Measurements from ENCODE around the gene GGA1. TPM values are rescaled to one million over a fixed set of nuclear protein-coding genes. Genes with fewer than 3 reads are reported as not detected.

Gene GGA1
- total and polyA plus RNA-seq, 2 donors (not counting 1 experiment from before 2014, with no cell fraction given): 137 to 154 TPM

DNA sequence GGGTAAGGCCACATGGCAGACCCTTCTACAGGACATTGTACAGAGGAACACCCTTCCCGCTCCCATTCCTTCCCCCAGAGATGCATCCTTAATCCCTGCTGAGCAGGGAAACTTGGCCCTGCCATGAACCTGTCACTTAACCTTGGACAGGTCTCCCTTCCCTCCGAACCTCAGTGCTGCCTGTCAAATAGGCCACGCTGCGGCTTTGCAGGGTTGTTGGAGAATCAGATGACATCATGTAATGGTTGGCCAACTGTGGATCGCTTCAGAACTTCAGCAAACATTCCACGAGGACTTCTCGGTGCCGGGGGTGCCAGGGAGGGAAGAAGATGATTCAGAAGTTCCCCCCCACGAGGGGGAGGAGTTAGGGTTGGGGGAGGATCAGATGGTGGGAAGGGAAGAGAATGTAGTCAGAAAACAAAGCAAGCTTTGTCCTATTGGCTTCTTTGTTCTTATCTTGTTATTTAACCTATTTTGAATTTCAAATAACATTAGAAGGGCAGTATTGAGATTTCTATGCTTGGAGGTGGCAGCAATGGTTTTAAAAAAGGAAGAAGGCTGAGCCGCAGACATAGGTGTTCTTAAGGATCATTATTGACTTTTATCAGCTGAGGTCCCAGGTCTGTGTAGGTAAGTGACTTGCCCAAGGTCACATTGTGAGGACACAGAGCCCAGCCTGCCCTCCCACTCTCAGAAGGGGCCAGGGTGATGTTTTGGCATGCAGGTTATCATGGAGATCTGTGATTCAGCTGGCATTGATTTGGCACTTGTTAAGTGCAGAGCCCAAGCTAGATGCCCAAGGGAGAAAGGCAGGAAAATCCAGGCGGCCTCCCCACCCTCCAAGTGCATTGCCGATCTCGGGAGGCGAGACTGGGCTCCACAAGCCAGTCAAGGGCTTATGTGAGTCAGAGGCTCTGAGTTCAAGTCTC, 45.2 kb upstream of the GGA1 start:
- ATAC-seq (ENCODE audit: low read depth) (no peak), DNase-seq (no peak)
- Histone ChIP-seq H3K27ac (ENCODE audit: low read length in 2 of 2) (no peak overlapping the region), H3K9ac (ENCODE audit: low read length) (no peak overlapping the region), H4K20me1 (ENCODE audit: control insufficient read depth, insufficient read depth, low read length, poor library complexity, severe bottlenecking) (no peaks in the 10 kb centered on the region), H3K36me3 (replicated peaks in 1 of 2; ENCODE audit: control extremely low read depth in 1 of 2, control insufficient read depth in 1 of 2, extremely low read depth in 1 of 2, insufficient read depth in 2 of 2, low read length in 1 of 2) (no peaks in the 10 kb centered on the region), H3K4me2 (replicated peaks; ENCODE audit: low read depth, low read length, poor library complexity, severe bottlenecking) (no peak overlapping the region), H3K27me3 (replicated peaks in 1 of 4; ENCODE audit: control extremely low read depth in 1 of 4, control insufficient read depth in 3 of 4, insufficient read depth in 4 of 4, low read length in 3 of 4) (peaks cover 0 to 51% (median 23%) of the 10 kb centered on the region in 4 experiments), H3K79me2 (ENCODE audit: control insufficient read depth, insufficient read depth, low read length) (no peaks in the 10 kb centered on the region), H3K4me3 (ENCODE audit: control extremely low read depth in 1 of 5, extremely low read depth in 1 of 5, insufficient read depth in 1 of 5, low read depth in 2 of 5, low read length in 4 of 5) (no peak overlapping the region), H3K4me1 (ENCODE audit: control insufficient read depth in 2 of 2, insufficient read depth in 2 of 2, low read length in 2 of 2) (peaks cover 38 to 45% of the 10 kb centered on the region in 2 donors), H2AFZ (ENCODE audit: insufficient read depth, low read depth, low read length, poor library complexity, severe bottlenecking) (no peak overlapping the region), H3K9me3 (ENCODE audit: control extremely low read depth in 1 of 3, control insufficient read depth in 2 of 3, insufficient read depth in 1 of 3, low read length in 2 of 3) (peaks cover 0 to 22% (median 0%) of the 10 kb centered on the region in 3 donors)
- TF ChIP-seq CTCF (IDR thresholded peaks at IDR 0.05) (no peak), EZH2 (IDR thresholded peaks at IDR 0.05; ENCODE audit: borderline replicate concordance, insufficient read depth, low read depth, low read length, poor library complexity, severe bottlenecking) (no peak)
- intact Hi-C loops (cut with micrococcal nuclease): no loop called here
- 93% methylated on average over 6 of the region's 14 CpGs for WGBS (ENCODE audit: insufficient coverage)
- ChIA-PET POLR2A (no interaction called here), CTCF (interaction anchor here (0.5 to 4.8 kb wide), 8 partner anchors 11 to 519 kb away, joined by 3 to 69 read pairs (median 6); no protein-coding TSS in a partner anchor)
- Mint-ChIP-seq H3K4me1 (peaks cover 36% of the 10 kb centered on the region), H3K4me3 (peak overlapping the region; percentile 39), H3K9me3 (ENCODE audit: insufficient read depth) (no peaks in the 10 kb centered on the region), H3K27ac (no peak overlapping the region), H3K27me3 (peaks cover 35% of the 10 kb centered on the region)

All from B cell (primary cell).